IMR-90 (cell line): Measurements from ENCODE around the gene MMP25.

Experiments used
- FOS ChIP-seq: fragments of 150-350 bp; IDR thresholded peaks from 2 replicates; pipeline ENCODE4 v1.6.1; 2016; ENCODE audit warnings: low read depth, low read length
- POLR2A ChIP-seq: IDR thresholded peaks from 2 replicates; pipeline ENCODE4 v1.6.1; 2012; ENCODE audit warnings: mild to moderate bottlenecking, low read depth, low read length
- USF2 ChIP-seq: fragments of 150-350 bp; IDR thresholded peaks from 2 replicates; pipeline ENCODE4 v1.6.1; 2017; ENCODE audit warnings: mild to moderate bottlenecking, antibody characterized with exemption, low read length, low read depth
- TF ChIP-seq, protein P1 (sequence below): conservative IDR thresholded peaks from 2 replicates; pipeline ENCODE4 v1.5.1; 2012; ENCODE audit warnings: mild to moderate bottlenecking, low read depth, low read length, improper control_type of control experiment

DNA sequence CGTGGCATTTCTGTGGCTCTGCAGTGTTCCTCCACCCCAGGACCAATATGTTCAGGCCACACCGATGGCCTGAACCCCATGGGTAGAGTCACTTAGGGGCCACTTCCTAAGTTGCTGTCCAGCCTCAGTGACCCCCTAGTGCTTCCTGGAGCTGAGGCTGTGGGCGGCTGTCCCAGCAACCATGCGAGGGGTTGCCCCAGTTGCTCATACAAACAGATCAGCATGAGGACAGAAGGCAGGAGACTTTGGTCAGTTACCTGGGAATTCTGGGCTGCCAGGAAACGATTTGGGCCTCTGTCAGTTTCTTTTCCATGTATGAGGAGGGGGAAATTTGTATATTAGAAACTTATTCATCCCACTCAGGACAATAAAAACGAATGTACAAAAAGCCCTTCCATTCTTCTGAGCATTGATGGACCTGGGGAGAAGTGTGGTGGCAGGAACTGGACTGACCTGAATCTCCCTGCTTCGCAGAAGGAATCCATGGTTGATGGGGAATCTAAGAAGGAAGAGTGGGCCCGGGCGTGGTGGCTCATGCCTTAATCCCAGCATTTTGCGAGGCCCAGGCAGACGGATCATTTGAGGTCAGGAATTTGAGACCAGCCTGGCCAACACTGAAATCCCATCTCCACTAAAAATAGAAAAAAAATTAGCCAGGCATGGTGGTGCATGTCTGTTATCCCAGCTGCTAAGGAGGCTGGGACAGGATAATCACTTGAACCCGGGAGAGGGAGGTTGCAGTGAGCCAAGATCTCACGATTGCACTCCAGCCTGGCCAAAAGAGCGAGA is 14.2 kb downstream of the MMP25 start:
- TF ChIP-seq, protein P1, sequence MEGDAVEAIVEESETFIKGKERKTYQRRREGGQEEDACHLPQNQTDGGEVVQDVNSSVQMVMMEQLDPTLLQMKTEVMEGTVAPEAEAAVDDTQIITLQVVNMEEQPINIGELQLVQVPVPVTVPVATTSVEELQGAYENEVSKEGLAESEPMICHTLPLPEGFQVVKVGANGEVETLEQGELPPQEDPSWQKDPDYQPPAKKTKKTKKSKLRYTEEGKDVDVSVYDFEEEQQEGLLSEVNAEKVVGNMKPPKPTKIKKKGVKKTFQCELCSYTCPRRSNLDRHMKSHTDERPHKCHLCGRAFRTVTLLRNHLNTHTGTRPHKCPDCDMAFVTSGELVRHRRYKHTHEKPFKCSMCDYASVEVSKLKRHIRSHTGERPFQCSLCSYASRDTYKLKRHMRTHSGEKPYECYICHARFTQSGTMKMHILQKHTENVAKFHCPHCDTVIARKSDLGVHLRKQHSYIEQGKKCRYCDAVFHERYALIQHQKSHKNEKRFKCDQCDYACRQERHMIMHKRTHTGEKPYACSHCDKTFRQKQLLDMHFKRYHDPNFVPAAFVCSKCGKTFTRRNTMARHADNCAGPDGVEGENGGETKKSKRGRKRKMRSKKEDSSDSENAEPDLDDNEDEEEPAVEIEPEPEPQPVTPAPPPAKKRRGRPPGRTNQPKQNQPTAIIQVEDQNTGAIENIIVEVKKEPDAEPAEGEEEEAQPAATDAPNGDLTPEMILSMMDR = no peak
- TF ChIP-seq POLR2A (no peak), FOS (no peak), USF2 (no peak)
